Forelimb muscle (tissue), 1 donor: Measurements from ENCODE around the gene FOXO6. TPM values are rescaled to one million over a fixed set of nuclear protein-coding genes. Genes with fewer than 3 reads are reported as not detected.
"Not testable (repeated sequence)": the region's sequence is repeated elsewhere in the genome, so short reads cannot be mapped to it uniquely, and the experiment has no call there.

ENCODE experiments used
- DNase-seq: peaks from one replicate; pipeline ENCODE4 v3.0.0-alpha.2; 2013; ENCODE audit warnings: low read depth
- polyA plus RNA-seq: library from polyadenylated mRNA; unstranded; fragments of 120-200 nt; gene quantifications from one replicate; pipeline ENCODE4 v1.2.1, GENCODE V29; 2013; ENCODE audit not compliant: insufficient read length

Gene FOXO6
- polyA plus RNA-seq, 1 donor = 14.9 TPM

- no peak for DNase-seq
Measured at GRCh38 chr1:41328780-41329640, 32.2 kb upstream of the FOXO6 start.

- DNase-seq = no peak
Measured at GRCh38 chr1:41329662-41330587, 31.3 kb upstream of the FOXO6 start.

GRCh38 chr1:41330588-41331545 lies 30.4 kb upstream of the FOXO6 start:
- DNase-seq = no peak

- no peak for DNase-seq
Measured at GRCh38 chr1:41331546-41331917, 29.7 kb upstream of the FOXO6 start.

- not testable (repeated sequence) for DNase-seq
Measured at GRCh38 chr1:41332161-41332560, 29.1 kb upstream of the FOXO6 start.

DNA sequence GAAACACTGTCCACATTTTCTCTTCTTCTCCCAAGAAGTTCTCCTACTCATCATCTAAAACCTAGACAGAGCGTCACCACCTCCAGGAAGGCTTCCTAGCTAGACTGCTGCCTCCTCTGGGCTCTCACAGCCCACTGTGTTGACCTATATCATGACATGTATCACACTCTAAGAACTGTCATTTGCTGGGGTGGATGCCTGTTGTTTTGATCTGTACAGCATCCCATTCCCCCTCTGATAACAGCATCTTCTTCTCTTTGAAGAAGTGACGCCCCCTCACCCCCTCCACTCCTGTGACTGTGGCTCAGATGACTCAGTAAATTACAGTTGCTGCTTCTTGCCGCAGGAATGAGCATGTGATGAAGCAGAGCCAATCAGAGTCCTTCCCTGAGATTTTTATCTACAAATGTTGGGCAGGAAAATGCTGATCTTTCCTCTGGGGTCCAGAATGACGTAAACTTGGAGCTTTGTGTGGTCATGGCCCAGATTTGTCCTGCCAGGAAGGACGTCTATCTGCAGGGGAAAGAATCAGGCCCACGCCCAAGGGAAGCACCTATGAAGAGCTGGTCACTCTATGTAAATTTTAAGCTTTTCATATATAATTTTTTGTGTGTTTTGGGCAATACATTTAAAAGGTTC lies 28.0 kb upstream of the FOXO6 start:
- no peak for DNase-seq

DNA sequence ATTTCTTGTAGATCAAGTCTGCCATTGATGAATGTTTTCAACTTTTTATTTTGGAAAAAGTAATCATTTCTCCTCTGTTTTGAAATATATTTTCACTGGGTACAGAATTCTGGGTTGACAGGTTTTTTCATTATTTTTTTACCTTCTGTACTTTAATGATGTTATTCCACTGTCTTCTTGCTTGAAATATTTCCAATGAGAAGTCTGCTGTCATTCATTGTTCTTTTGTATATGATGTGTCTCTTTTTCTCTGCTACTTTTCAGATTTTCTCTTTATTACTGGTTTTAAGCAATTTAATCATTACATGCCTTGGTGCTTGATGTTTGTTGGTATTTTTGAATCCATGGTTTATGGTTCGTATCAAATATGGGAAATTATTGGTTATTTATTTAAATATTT lies 22.4 kb upstream of the FOXO6 start:
- DNase-seq = no peak

GRCh38 chr1:41340655-41341364 lies 20.4 kb upstream of the FOXO6 start:
- no peak for DNase-seq

DNA sequence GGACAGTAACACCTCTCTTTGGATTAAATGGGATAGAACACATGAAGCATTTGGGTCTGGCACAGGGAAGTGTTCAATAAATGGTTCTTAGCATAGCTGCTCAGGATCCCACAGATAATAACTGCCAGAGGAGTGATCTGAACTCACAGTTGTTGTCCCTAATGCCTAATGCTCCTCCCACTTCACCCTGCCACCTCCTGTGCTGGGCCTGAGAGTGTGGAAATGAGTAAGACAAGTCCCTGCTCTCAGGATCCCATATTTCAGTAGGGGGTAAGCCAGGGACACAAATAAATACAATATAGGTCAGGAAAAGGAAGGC lies 19.9 kb upstream of the FOXO6 start:
- no peak for DNase-seq

DNA sequence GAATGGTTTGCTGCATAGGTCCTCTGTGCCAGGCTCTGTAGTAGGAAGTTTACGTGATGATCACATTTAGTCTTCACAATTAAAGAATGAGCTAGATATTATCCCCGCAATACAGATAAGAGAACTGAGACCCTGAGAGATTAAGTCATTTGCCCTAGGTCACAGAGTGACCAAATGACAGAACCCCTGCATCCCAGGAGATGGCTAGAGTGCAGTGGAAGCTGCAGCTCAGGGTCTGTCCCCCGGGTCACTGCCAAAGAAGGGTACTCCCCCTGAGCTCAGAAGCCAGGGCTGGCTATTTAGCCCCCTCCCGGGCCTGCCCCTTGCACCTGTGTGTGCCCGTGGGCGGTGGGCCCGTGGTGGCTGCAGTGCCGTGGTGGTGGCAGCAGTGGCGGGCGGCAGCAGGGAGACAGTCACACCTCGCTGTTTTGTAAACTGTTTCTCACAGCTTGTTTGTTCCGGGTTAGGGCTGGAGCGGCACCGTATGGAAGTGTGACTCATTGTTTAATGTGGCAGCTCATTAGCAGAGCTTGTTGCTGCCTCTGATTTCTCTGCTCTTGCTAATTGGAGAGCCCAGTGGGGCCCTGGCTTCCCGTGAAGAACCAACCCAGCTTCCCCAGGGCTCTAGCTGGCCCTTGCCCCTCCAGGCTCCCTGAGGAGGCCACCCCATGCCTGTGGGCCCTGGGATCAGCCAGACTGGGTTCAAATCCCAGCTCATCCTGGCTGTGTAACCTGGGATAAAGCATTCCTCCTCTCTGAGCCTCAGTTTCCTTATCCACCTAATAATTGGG lies 19.3 kb upstream of the FOXO6 start:
- DNase-seq = no peak

- no peak for DNase-seq
Measured at GRCh38 chr1:41342774-41343355, 18.4 kb upstream of the FOXO6 start.

- no peak for DNase-seq
Measured at GRCh38 chr1:41343790-41344699, 17.2 kb upstream of the FOXO6 start.

DNA sequence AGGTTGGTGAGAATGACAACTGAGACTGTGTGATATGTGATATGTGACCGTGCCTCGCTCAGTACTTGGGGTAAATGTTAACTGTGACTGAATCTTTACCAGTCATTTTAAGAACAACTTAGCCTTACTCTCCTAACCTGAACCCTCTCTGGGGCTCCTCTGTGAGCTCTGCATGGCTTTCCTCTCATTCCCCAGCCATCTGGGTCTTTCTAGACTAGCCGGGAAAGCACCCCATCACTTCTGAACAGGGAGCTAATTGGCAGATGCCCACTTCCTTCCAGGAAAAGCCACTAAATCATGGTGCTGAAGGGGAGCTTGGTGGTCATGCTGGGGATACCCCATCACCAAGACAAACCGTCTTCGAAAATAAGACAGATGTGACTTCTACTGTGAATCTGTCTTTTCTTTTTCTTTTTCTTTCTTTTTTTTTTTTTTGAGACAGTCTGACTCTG lies 16.5 kb upstream of the FOXO6 start:
- no peak for DNase-seq

DNA sequence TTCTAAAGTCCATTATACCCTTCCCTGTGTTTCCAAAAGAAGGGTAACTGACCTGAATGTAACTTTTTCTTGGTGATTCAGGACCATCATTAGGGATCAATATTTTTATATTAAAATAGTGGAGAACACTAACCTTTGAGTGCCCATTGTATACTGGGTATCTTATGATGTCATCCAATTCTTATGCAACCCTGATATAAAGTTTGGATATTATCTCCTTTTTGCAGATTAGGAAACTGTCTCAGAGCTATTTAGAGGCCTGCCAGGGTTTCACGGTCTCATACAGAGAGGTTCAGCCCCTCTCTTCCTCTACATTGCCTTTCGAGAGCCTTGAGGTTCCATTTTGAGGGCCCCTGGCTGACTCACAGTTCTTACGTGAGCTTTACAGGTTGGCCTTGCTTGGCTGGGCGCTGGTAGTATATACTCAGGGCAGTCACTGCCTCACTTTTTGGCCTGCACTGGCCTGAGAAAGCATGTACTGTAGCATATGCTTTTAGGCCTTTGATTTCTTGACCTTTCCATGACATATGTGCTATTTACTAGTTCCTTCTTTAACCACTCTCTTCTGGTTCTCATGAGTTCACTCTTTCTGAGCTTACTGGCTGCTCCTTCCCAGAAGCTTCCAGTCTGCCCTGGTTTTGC lies 15.7 kb upstream of the FOXO6 start:
- no peak for DNase-seq

DNA sequence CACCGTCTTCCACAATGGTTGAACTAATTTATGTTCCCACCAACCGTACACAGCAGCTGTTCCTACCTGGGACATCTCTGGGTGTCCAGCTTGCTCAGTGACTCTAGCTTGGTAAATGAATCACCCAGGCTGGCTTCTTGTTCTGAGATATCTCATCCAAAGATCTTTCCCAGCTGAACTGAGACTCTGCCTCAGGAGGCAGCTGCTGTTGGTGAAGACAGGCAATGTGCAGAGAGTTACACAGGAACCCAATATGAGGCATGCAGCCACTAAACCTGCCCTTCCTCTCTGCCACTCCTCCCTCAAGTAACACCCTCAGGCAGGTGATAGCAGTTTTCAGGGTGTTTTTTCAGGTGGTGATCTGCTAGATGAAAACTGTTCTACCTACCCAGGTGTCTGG lies 14.0 kb upstream of the FOXO6 start:
- no peak for DNase-seq

- DNase-seq = no peak
Measured at GRCh38 chr1:41348394-41348793, 12.8 kb upstream of the FOXO6 start.

DNA sequence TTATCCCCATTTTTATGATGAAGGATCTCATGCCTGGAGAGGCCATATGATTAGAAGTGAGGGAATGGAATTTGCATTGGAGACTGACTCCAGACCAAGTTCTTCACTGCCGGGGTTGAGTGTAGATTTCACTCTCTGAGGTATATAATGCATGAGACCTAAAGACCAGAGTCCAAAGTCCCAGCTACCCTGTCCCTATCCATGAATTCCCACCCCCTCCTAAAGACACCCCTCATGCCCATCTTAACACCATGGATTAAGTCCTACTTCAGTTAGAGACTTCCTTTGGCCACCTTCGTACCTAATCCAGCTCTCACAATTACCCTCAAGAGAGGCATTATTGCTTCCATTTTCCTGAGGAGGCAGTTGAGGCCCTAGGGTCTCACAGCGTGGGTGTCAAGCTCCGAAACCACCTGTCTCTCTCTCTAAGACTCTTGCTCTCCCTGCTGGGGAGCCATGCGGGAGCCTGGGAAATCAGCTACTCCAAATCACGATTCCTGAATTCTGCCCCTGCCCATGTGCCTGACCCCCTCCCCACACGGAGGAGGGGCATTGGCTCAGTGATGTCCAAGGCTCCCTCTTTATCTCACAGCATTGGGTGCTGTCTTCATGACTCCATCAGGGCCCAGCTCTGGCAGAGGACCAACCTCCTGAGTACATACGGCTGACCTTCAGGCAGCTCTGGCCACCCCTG lies 11.7 kb upstream of the FOXO6 start:
- DNase-seq = no peak
